Mesothelial cell of epicardium (in vitro differentiated cells): ENCODE results near the gene DLG4. TPM values are rescaled to one million over a fixed set of nuclear protein-coding genes. Genes with fewer than 3 reads are reported as not detected.
"Not testable (repeated sequence)": the region's sequence is repeated elsewhere in the genome, so short reads cannot be mapped to it uniquely, and the experiment has no call there.

Source experiments
- DNase-seq, 2 experiments: peaks; one replicate each; pipeline ENCODE4 v3.0.0; 2021; ENCODE audit warnings: low spot score in 2 of 2; ENCODE audit not compliant: unreplicated experiment in 2 of 2
- H3K27ac Mint-ChIP-seq: 2 replicates; pipeline ENCODE4 v1.8.0; 2021; ENCODE audit warnings: mixed read lengths
- H3K27me3 Mint-ChIP-seq: 2 replicates; pipeline ENCODE4 v1.8.0; 2021; ENCODE audit warnings: low read depth, mixed read lengths
- H3K36me3 Mint-ChIP-seq: 2 replicates; pipeline ENCODE4 v1.8.0; 2021; ENCODE audit warnings: mixed read lengths
- H3K4me1 Mint-ChIP-seq: 2 replicates; pipeline ENCODE4 v1.8.0; 2021; ENCODE audit warnings: mixed read lengths
- H3K4me3 Mint-ChIP-seq: 2 replicates; pipeline ENCODE4 v1.8.0; 2021; ENCODE audit warnings: mild to moderate bottlenecking, moderate library complexity, mixed read lengths
- H3K9me3 Mint-ChIP-seq: 2 replicates; pipeline ENCODE4 v1.8.0; 2021; ENCODE audit warnings: mixed read lengths
- CTCF ChIP-seq: fragments of 200-600 bp; sonication (generic); IDR thresholded peaks from one replicate; pipeline ENCODE4 v1.5.0; 2021; ENCODE audit warnings: antibody characterized with exemption; ENCODE audit not compliant: unreplicated experiment
- total RNA-seq: library from RNA; stranded (reverse); gene quantifications from 3 replicates; pipeline ENCODE4 v1.2.1, GENCODE V29; 2021

The DLG4 gene
- total RNA-seq, 1 donor from 2014 or later, result 62.4 TPM

- Mint-ChIP-seq H3K9me3 (no peaks in the 10 kb centered on the region), H3K4me3 (peak overlapping the region; percentile 97), H3K27me3 (no peaks in the 10 kb centered on the region), H3K4me1 (peaks cover 31% of the 10 kb centered on the region), H3K27ac (peak overlapping the region; percentile 94), H3K36me3 (peaks cover 14% of the 10 kb centered on the region)
- peak in 1 of 2 experiments; percentile 48 for DNase-seq
- TF ChIP-seq CTCF, result no peak
Observed at GRCh38 chr17:7250695-7251627, 31.3 kb upstream of the DLG4 start.

- no peak for DNase-seq
- peak overlapping the region; percentile 87 for H3K4me3 Mint-ChIP-seq
- H3K27ac Mint-ChIP-seq, result peak overlapping the region; percentile 39
- TF ChIP-seq CTCF, result no peak
- peaks cover 31% of the 10 kb centered on the region for H3K4me1 Mint-ChIP-seq
- peaks cover 15% of the 10 kb centered on the region for H3K36me3 Mint-ChIP-seq
- no peaks in the 10 kb centered on the region for H3K9me3 Mint-ChIP-seq
- no peaks in the 10 kb centered on the region for H3K27me3 Mint-ChIP-seq
Observed at GRCh38 chr17:7249830-7250229, 30.2 kb upstream of the DLG4 start.

- peak overlapping the region; percentile 39 for H3K4me3 Mint-ChIP-seq
- peak overlapping the region; percentile 37 for H3K27ac Mint-ChIP-seq
- TF ChIP-seq CTCF, result no peak
Observed at GRCh38 chr17:7249214-7249613, 29.6 kb upstream of the DLG4 start.

GRCh38 chr17:7248796-7249195 lies 29.2 kb upstream of the DLG4 start:
- H3K27ac Mint-ChIP-seq, result no peak overlapping the region
- no peak overlapping the region for H3K4me3 Mint-ChIP-seq
- no peaks in the 10 kb centered on the region for H3K27me3 Mint-ChIP-seq
- peaks cover 14% of the 10 kb centered on the region for H3K36me3 Mint-ChIP-seq
- TF ChIP-seq CTCF, result no peak
- H3K4me1 Mint-ChIP-seq, result peaks cover 31% of the 10 kb centered on the region
- no peaks in the 10 kb centered on the region for H3K9me3 Mint-ChIP-seq
- no peak for DNase-seq

More at GRCh38 chr17:7249214-7249613, 29.6 kb upstream of the DLG4 start:
- DNase-seq, result no peak
- no peaks in the 10 kb centered on the region for H3K9me3 Mint-ChIP-seq
- H3K27me3 Mint-ChIP-seq, result no peaks in the 10 kb centered on the region
- peaks cover 31% of the 10 kb centered on the region for H3K4me1 Mint-ChIP-seq
- H3K36me3 Mint-ChIP-seq, result peaks cover 14% of the 10 kb centered on the region

- no peak overlapping the region for H3K4me3 Mint-ChIP-seq
- H3K36me3 Mint-ChIP-seq, result peaks cover 14% of the 10 kb centered on the region
- no peak overlapping the region for H3K27ac Mint-ChIP-seq
- no peaks in the 10 kb centered on the region for H3K9me3 Mint-ChIP-seq
- TF ChIP-seq CTCF, result no peak
- no peak for DNase-seq
- H3K4me1 Mint-ChIP-seq, result peaks cover 30% of the 10 kb centered on the region
- no peaks in the 10 kb centered on the region for H3K27me3 Mint-ChIP-seq
Observed at GRCh38 chr17:7246779-7247178, 27.1 kb upstream of the DLG4 start.

- peak overlapping the region; percentile 95 for H3K4me3 Mint-ChIP-seq
- not testable (repeated sequence) for H3K9me3 Mint-ChIP-seq, DNase-seq, H3K27me3 Mint-ChIP-seq, H3K27ac Mint-ChIP-seq
- H3K36me3 Mint-ChIP-seq, result peaks cover 21% of the 10 kb centered on the region
- H3K4me1 Mint-ChIP-seq, result peaks cover 33% of the 10 kb centered on the region
Observed at GRCh38 chr17:7243838-7244237, 24.2 kb upstream of the DLG4 start.
